ENCODE measurements around the gene FER1L5.

- no peak for TF ChIP-seq TAF1 (IDR thresholded peaks at IDR 0.05; ENCODE audit: low read depth, low read length)
- TF ChIP-seq POLR2AphosphoS5 (IDR thresholded peaks at IDR 0.05; ENCODE audit: low read depth, low read length) = no peak
- TF ChIP-seq POLR2A (IDR thresholded peaks at IDR 0.05; ENCODE audit: low read depth, low read length) = no peak
- no peak for TF ChIP-seq POU2F2 (IDR thresholded peaks at IDR 0.05; ENCODE audit: low read depth, low read length)
These were observed 26.4 kb upstream of the FER1L5 start for GRCh38 chr2:96616128-96616527.

All from GM12891 (cell line).